ENCODE measurements around the gene LAPTM5.

DNA sequence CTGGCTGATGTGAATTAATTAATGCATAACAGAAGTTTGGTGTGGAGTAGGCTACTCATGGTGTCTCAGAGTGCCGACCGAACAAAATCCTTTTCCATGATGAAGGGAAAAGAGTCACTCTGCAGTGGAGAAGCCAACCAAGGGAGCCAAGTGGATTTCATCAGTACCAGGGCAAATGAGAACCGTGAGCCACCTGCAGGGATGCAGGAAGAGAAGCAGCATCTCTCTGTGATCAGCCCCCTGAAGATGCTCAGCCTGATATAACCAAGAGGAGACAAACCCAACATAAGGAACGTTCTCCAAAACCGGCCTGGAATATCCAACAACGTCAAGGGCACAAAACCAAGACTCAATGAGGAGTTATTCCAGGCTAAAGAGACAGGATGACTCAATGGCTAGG lies 13.4 kb upstream of the LAPTM5 start:
- TF ChIP-seq POLR2AphosphoS5 (IDR thresholded peaks at IDR 0.05; ENCODE audit: low read depth, low read length) = no peak
- no peak for TF ChIP-seq TAF1 (IDR thresholded peaks at IDR 0.05; ENCODE audit: borderline replicate concordance, low read depth, low read length)
